ENCODE data around the gene EXOSC6. TPM values are rescaled to one million over a fixed set of nuclear protein-coding genes. Genes with fewer than 3 reads are reported as not detected.
A peak's percentile ranks its signal among the peaks of the same experiment; 100 is the strongest.
"Not testable (repeated sequence)": the region's sequence is repeated elsewhere in the genome, so short reads cannot be mapped to it uniquely, and the experiment has no call there.

Gene EXOSC6
- polyA plus RNA-seq, 6 donors from 2014 or later, result 8.1 to 24.6 (median 12.2) TPM

- H3K36me3 Mint-ChIP-seq, result peaks cover 6 to 22% of the 10 kb centered on the region in 2 donors
- H3K27me3 Mint-ChIP-seq, result no peaks in the 10 kb centered on the region
- no peaks in the 10 kb centered on the region for H3K9me3 Mint-ChIP-seq
- H3K4me1 Mint-ChIP-seq, result peaks cover 0 to 3% (median 0%) of the 10 kb centered on the region in 3 donors
- DNase-seq (no peak), ATAC-seq (ENCODE audit: low read depth in 2 of 2) (no peak)
- no peak overlapping the region for H3K4me3 Mint-ChIP-seq
- H3K27ac Mint-ChIP-seq, result peak overlapping the region in 1 of 6 donors; percentile 13
Measured at GRCh38 chr16:70270176-70270575, 18.4 kb upstream of the EXOSC6 start.

GRCh38 chr16:70269471-70269870, 17.7 kb upstream of the EXOSC6 start:
- Mint-ChIP-seq H3K27ac (peak overlapping the region in 1 of 6 donors; percentile 57), H3K4me3 (no peak overlapping the region), H3K36me3 (peaks cover 6 to 22% of the 10 kb centered on the region in 2 donors), H3K4me1 (peaks cover 0 to 3% (median 0%) of the 10 kb centered on the region in 3 donors), H3K9me3 (no peaks in the 10 kb centered on the region), H3K27me3 (no peaks in the 10 kb centered on the region)
- DNase-seq, result no peak
- ATAC-seq (ENCODE audit: low read depth in 2 of 2), result no peak

- Mint-ChIP-seq H3K27ac (peak overlapping the region in 1 of 6 donors; percentile 51), H3K36me3 (peaks cover 6 to 22% of the 10 kb centered on the region in 2 donors)
- not testable (repeated sequence) for H3K27me3 Mint-ChIP-seq; DNase-seq; H3K9me3 Mint-ChIP-seq; H3K4me1 Mint-ChIP-seq; ATAC-seq (ENCODE audit: low read depth in 2 of 2); H3K4me3 Mint-ChIP-seq
Measured at GRCh38 chr16:70267922-70268321, 16.2 kb upstream of the EXOSC6 start.

- no peaks in the 10 kb centered on the region for H3K27me3 Mint-ChIP-seq
- H3K9me3 Mint-ChIP-seq, result no peaks in the 10 kb centered on the region
- no peaks in the 10 kb centered on the region for H3K4me1 Mint-ChIP-seq
- ATAC-seq (ENCODE audit: low read depth in 2 of 2) (peak in 1 of 2 donors; percentile 32), DNase-seq (no peak)
- peak overlapping the region in 1 of 6 donors; percentile 51 for H3K27ac Mint-ChIP-seq
- peaks cover 7 to 22% of the 10 kb centered on the region in 2 donors for H3K36me3 Mint-ChIP-seq
- H3K4me3 Mint-ChIP-seq, result no peak overlapping the region
Measured at GRCh38 chr16:70267516-70267915, 15.8 kb upstream of the EXOSC6 start.

- H3K27ac Mint-ChIP-seq, result peak overlapping the region in 1 of 6 donors; percentile 9
- H3K9me3 Mint-ChIP-seq; H3K27me3 Mint-ChIP-seq; ATAC-seq (ENCODE audit: low read depth in 2 of 2); H3K36me3 Mint-ChIP-seq; H3K4me3 Mint-ChIP-seq; DNase-seq; H3K4me1 Mint-ChIP-seq: not testable (repeated sequence)
Measured at GRCh38 chr16:70259903-70260302, 8.2 kb upstream of the EXOSC6 start.

- peaks cover 3 to 6% of the 10 kb centered on the region in 2 donors for H3K36me3 Mint-ChIP-seq
- no peaks in the 10 kb centered on the region for H3K9me3 Mint-ChIP-seq
- no peak overlapping the region for H3K27ac Mint-ChIP-seq
- H3K4me1 Mint-ChIP-seq, result no peaks in the 10 kb centered on the region
- no peaks in the 10 kb centered on the region for H3K27me3 Mint-ChIP-seq
- no peak for ATAC-seq (ENCODE audit: low read depth in 2 of 2)
- no peak for DNase-seq
- H3K4me3 Mint-ChIP-seq, result no peak overlapping the region
Measured at GRCh38 chr16:70258946-70259345, 7.2 kb upstream of the EXOSC6 start.

- H3K27ac Mint-ChIP-seq, result peak overlapping the region in 3 of 6 donors; percentile 26 to 48 (median 38)
- no peak overlapping the region for H3K4me3 Mint-ChIP-seq
- H3K36me3 Mint-ChIP-seq, result peaks cover 3 to 6% of the 10 kb centered on the region in 2 donors
Measured at GRCh38 chr16:70258065-70258464, 6.3 kb upstream of the EXOSC6 start.

GRCh38 chr16:70257391-70257790, 5.7 kb upstream of the EXOSC6 start:
- Mint-ChIP-seq H3K9me3 (no peaks in the 10 kb centered on the region), H3K36me3 (peaks cover 2 to 4% of the 10 kb centered on the region in 2 donors), H3K27ac (no peak overlapping the region), H3K4me3 (no peak overlapping the region), H3K27me3 (no peaks in the 10 kb centered on the region), H3K4me1 (no peaks in the 10 kb centered on the region)
- no peak for ATAC-seq (ENCODE audit: low read depth in 2 of 2)
- no peak for DNase-seq

More at GRCh38 chr16:70258065-70258464, 6.3 kb upstream of the EXOSC6 start:
- H3K9me3 Mint-ChIP-seq, result no peaks in the 10 kb centered on the region
- no peaks in the 10 kb centered on the region for H3K27me3 Mint-ChIP-seq
- ATAC-seq (ENCODE audit: low read depth in 2 of 2), result no peak
- no peaks in the 10 kb centered on the region for H3K4me1 Mint-ChIP-seq
- no peak for DNase-seq

GRCh38 chr16:70255574-70255973, 3.8 kb upstream of the EXOSC6 start:
- Mint-ChIP-seq H3K4me1 (peaks cover 5 to 6% (median 6%) of the 10 kb centered on the region in 3 donors), H3K36me3 (peaks cover 0 to 7% of the 10 kb centered on the region in 2 donors), H3K27me3 (no peaks in the 10 kb centered on the region), H3K4me3 (no peak overlapping the region), H3K9me3 (no peaks in the 10 kb centered on the region), H3K27ac (peak overlapping the region in 2 of 6 donors; percentile 20 to 37)
- ATAC-seq (ENCODE audit: low read depth in 2 of 2) (no peak), DNase-seq (no peak)

GRCh38 chr16:70254965-70255286, 3.2 kb upstream of the EXOSC6 start:
- peak overlapping the region in 1 of 6 donors; percentile 20 for H3K27ac Mint-ChIP-seq
- peaks cover 0 to 7% of the 10 kb centered on the region in 2 donors for H3K36me3 Mint-ChIP-seq
- H3K4me3 Mint-ChIP-seq, result no peak overlapping the region
- H3K27me3 Mint-ChIP-seq, result no peaks in the 10 kb centered on the region
- ATAC-seq (ENCODE audit: low read depth in 2 of 2), result no peak
- no peaks in the 10 kb centered on the region for H3K9me3 Mint-ChIP-seq
- H3K4me1 Mint-ChIP-seq, result peaks cover 5 to 12% (median 11%) of the 10 kb centered on the region in 3 donors
- DNase-seq, result no peak

GRCh38 chr16:70254180-70254964, 2.6 kb upstream of the EXOSC6 start:
- H3K27ac Mint-ChIP-seq, result peak overlapping the region in 1 of 6 donors; percentile 72
- H3K9me3 Mint-ChIP-seq, result no peaks in the 10 kb centered on the region
- H3K4me3 Mint-ChIP-seq, result peak overlapping the region in 2 of 8 donors; percentile 10 to 69
- DNase-seq (no peak), ATAC-seq (ENCODE audit: low read depth in 2 of 2) (no peak)
- H3K36me3 Mint-ChIP-seq, result peaks cover 0 to 7% of the 10 kb centered on the region in 2 donors
- no peaks in the 10 kb centered on the region for H3K27me3 Mint-ChIP-seq
- H3K4me1 Mint-ChIP-seq, result peaks cover 6 to 15% (median 11%) of the 10 kb centered on the region in 3 donors

GRCh38 chr16:70253291-70254106, 1.8 kb upstream of the EXOSC6 start:
- Mint-ChIP-seq H3K4me1 (peaks cover 9 to 16% (median 11%) of the 10 kb centered on the region in 3 donors), H3K27ac (peak overlapping the region in 1 of 6 donors; percentile 72), H3K27me3 (no peaks in the 10 kb centered on the region), H3K9me3 (no peaks in the 10 kb centered on the region), H3K4me3 (peak overlapping the region in 3 of 8 donors; percentile 15 to 69 (median 37)), H3K36me3 (peaks cover 0 to 7% of the 10 kb centered on the region in 2 donors)
- DNase-seq (peak; percentile 24), ATAC-seq (ENCODE audit: low read depth in 2 of 2) (no peak)

GRCh38 chr16:70252355-70252988, 732 bp upstream of the EXOSC6 start:
- peaks cover 9 to 18% (median 11%) of the 10 kb centered on the region in 3 donors for H3K4me1 Mint-ChIP-seq
- no peak for DNase-seq

More at GRCh38 chr16:70252355-70252988, 732 bp upstream of the EXOSC6 start:
- ATAC-seq (ENCODE audit: low read depth in 2 of 2), result no peak
- Mint-ChIP-seq H3K4me3 (peak overlapping the region in 6 of 8 donors; percentile 86 to 97 (median 92)), H3K27ac (peak overlapping the region in 2 of 6 donors; percentile 91 to 97), H3K36me3 (peaks cover 0 to 7% of the 10 kb centered on the region in 2 donors), H3K9me3 (no peaks in the 10 kb centered on the region), H3K27me3 (no peaks in the 10 kb centered on the region)
